ENCODE data around the gene HOXD9. TPM values are rescaled to one million over a fixed set of nuclear protein-coding genes. Genes with fewer than 3 reads are reported as not detected.

Gene HOXD9
- total and polyA plus RNA-seq, 2 of the 8 experiments (the other 6 are each of a cell fraction or from before 2014, with no cell fraction given), result not detected

DNA sequence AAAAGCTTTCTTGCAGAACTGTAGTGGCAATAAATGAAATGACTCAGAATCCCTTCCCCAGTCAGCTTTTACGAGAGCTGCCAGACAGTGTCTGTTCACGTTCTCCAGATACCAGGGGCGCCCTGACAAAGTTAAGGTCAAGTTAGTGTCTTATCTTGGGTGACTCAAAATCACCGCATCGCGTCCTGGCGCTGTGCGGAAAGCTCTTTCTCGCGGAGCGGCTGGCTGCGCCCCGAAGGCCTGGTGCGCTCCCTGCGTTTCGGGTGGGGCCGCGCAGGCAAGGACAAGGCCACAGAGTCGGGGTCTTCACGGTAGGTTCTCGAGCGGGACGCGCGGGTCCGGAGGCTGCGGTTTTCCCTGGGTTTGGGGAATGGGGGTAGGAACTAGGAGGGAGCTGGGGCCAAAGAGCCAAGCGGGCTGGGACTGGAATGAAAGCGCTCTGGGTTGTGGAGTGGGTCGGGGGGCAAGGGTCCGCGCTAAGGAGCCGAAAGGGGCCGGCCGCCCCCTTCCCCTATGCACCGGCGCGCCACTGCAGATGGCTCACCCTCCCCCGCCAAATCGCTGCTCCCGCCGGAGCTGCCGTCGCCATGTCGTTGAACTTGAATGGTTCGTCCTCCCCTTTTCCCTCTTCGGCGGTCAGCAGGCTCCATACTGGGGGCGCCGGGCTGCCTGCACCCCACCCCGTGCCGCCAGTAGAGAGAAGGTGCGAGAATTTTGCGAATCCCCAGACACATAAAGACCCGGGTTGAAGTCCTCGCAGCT is 18.0 kb upstream of the HOXD9 start (continued):
- TF ChIP-seq CTBP2 (IDR thresholded peaks at IDR 0.05; ENCODE audit: borderline replicate concordance, insufficient read depth, insufficient read length, low read length) (peak; percentile 18), SP1 (IDR thresholded peaks at IDR 0.05; ENCODE audit: low read depth, low read length) (0 out of 2 replicates have a peak, but pooled peaks have one; percentile 4), EZH2 (IDR thresholded peaks at IDR 0.05; ENCODE audit: low read depth, low read length, severe bottlenecking) (peak; percentile 96), RBBP5 (IDR thresholded peaks at IDR 0.05; ENCODE audit: borderline replicate concordance, low read depth, low read length) (no peak)
